Ecto neural progenitor cell (in vitro differentiated cells): ENCODE results near the gene RPSA.
"Not testable (repeated sequence)": the region's sequence is repeated elsewhere in the genome, so short reads cannot be mapped to it uniquely, and the experiment has no call there.

Experiments used
- DNase-seq: peaks from one replicate; pipeline ENCODE4 v3.0.0-alpha.2; 2018; ENCODE audit warnings: low spot score

RPSA gene

DNA sequence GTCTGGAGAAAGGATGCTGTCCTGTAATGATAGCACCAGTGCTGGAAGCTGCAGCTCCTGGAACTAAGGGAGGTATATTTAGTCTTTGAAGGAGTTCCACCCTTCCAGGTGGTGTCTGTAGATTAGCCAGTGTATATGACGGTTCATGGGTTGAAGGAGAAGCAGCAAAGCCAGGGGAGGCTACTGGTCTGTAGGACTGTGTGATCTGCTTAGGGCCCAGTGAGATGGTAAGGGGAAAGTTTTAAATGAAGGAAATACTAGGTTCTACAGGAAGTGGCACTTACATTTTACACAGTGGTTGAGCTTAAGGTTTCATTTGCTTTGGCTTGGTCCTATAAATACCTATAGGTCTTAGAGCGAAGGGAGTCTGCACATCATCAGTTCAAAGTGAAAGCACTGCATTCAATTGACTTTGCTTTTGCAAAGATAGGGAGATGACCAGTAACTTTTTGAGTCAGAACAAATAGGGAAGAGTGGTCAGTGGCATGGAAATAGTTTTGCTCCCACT is 17.7 kb upstream of the RPSA start:
- DNase-seq: no peak

DNA sequence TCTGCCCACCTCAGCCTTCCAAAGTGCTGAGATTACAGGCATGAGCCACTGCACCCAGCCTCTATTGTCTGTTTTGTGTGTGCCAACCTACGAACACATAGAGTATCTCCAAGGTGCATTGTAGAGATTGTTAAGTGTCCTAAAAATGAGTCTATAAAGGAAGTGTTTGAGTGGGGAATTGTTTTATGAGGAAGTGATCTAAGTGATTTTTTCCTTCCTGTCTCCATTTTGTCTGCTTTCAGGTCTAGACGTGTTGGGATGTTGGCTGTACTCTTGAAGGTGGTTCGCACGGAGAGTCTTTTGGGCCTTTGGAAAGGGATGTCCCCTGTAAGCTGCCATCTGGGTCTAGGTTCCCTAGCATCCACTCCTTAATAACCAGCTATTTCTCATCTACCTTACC is 16.3 kb upstream of the RPSA start:
- DNase-seq: no peak

DNA sequence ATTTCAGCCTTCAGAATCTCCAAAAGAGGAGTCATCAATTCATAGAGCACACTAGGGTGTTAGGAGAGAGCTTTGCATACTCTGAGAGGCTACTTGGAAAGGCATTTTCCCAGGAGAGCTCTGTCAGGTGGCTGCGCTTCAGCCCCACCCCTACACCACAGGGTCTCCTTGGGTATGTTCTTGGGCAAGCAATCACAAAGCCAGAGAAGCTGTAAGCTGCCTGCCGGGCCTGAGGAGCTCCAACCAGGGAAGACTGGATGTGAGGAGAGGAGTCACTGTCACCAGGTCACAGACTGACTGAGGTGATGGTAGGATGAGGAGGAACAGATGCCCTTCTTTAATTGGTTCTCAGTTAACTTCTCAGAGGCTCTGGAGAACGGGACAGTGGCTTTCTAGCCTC is 9.8 kb upstream of the RPSA start:
- DNase-seq: no peak

DNA sequence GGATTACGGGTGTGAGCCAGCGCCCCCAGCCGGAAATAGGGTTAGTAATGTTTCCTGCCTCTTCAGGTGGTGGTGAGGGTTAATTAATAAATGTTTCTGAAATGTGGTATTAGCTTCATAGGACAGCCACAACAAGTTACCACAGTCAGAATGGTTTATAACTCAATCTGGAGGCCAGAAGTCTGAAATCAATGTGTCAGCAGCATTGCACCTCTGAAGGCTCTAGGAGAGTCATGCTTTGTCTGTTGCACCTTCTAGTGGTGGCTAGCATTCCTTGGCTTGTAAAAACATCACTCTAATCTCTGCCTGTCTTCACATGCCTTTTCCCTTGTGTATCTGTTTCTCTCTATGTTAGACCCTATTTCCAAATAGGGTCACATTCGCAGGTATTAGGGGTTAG is 7.8 kb upstream of the RPSA start:
- DNase-seq: no peak

DNA sequence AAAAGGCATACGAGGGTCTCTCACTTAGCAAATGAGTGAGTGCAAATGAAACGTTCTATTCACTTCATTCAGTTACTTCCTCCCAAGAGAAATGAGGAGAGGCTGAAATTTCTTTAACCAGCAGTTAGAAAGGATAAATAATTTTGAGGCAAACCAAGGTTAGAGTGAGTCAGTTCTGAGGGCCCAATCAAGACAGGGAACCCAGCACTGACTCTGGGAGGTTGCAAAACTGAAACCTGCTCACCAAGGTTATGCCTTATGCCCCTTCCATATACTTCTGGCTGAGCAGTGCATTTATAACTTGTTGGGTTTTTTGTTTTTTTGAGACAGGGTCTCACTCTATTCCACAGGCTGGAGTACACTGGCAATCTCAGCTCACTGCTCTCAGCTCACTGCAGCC is 4.5 kb upstream of the RPSA start:
- no peak for DNase-seq

DNA sequence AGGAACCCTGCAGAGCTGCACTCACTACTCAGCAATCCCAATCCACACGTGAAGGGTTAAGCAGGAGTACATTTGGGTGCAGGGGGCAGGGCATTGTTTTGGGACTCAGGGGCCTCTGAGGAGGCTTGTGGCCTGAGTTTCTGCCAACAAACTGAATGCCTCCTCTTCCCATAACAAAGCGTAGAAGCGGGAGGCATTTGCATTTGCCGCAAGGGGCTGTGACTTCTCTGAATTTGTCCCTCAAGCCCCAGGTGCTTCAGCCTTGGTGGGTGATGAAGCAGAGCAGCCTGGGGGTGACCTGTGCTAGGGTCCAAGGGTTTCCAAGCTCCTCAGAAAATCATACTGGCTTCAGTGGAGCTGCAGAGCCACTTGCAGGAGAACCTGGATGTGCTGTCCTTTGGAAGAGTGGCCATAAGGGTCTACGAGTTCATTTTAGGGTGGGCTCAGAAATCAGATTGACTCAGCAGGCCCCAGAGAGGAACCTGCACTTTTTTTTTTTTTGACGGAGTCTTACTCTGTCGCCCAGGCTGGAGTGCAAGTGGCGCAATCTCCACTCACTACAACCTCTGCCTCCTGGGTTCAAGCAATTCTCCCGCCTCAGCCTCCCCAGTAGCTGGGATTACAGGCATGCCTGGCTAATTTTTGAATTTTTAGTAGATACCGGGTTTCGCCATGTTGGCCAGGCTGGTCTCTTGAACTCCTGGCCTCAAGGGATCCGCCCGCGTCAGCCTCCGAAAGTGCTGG is 1.4 kb upstream of the RPSA start:
- DNase-seq: no peak

DNA sequence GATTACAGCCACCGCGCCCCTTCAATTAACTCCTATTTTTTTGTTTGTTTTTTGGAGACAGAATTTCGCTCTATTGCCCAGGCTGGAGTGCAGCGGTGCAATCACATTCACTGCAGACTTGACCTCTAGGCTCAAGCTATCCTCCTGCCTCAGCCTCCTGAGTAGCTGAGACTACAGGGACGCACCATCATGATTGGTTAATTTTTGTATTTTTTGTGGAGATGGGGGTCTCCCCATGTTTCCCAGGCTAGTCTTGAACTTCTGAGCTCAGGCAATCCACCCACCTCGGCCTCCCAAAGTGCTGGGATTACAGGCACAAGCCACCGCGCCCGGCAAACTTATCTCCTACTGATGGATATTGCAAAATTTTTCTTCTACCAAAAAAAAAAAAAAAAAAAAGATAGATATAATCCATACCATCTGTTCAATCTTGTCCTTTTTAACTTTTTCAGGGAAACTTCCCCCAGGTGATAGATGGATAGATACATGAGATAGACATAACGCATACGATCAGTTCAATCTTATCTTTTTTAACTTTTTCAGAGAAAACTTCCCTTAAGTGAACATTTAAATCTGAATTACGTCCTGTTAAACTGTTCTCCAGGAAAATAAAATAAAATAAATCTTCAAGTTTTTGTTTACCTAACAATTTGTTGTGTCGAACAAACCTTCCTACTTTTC is 693 bp upstream of the RPSA start:
- no peak for DNase-seq

DNA sequence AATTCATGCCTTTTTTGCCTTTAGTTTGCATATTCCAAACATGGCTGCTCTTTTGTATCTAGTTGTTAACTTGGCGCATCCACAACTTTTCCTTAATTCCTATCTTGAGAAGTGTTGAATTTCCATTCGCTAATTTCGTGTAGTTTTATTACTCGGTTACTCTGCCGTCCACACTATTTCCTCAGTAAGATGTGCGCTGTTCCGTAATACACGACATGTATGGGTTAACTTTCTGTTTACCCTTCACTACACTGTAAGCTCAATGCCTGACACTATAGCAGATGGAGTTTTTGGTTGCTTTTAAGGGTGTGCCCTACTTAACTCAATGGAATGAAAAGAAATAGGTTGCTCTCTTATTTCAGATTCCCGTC is 724 bp downstream of the RPSA start:
- DNase-seq: no peak

DNA sequence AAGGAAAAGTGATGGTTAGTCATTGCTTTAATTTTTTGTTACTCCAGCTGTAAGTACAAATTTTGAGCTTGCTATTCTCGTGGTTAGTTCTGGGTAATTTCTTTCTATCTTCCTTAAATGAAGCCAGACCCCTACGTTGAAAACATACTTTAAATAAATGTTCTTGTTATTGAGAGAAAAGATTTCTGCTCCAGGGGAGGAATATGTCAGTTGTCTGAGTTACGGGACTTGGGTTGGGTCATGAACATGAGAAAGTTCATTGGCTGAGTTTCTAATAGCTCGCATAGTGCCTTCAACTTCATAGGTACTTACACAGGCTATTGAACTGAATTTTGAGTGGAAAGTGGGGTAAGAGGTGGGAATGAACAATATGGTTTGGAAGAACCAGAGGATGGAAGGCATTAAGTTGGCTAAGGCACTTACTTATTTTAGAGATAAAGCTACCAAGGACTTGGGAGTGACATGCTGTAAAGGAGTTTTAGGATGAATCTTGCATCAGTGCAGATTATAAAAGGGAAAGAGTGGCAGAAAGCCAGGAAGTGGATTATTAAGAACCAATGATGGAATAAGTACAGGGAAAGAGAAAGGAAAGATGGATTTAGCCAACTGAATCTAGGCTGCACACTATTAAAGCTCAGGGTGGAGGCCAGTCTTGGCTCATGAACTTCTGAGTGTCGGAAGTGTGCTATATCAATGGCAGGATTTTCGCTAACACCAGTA is 1.4 kb downstream of the RPSA start:
- no peak for DNase-seq

DNA sequence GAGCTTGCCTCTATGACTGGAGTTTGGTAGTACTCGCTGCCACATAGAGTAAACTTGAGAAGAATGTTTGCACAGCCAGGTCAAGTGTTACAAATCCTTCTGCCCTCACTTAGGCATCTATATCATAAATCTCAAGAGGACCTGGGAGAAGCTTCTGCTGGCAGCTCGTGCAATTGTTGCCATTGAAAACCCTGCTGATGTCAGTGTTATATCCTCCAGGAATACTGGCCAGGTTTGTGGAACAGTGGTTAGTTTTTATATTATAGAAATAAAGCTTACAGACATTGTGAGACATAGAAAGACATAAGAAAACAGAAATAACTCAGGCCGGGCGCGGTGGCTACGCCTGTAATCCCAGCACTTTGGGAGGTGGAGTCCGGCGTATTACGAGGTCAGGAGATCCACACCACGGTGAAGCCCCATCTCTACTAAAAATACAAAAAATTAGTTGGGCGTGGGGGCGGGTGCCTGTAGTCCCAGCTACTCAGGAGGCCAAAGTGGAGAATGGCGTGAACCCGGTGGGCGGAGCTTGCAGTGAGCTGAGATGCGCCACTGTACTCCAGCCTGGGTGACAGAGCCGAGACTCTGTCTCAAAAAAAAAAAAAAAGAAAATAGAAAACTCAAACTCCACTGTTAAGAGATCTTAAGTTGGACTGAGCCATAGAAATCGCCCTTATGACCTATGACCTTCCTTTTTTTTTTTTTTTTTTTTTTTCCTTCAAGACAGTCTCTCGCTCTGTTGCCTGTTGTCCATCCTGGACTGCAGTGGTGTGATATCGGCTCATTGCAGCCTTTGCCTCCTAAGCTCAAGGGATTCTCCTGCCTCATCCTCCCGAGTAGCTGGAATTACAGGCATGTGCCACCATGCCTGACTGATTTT is 2.2 kb downstream of the RPSA start:
- DNase-seq: no peak

DNA sequence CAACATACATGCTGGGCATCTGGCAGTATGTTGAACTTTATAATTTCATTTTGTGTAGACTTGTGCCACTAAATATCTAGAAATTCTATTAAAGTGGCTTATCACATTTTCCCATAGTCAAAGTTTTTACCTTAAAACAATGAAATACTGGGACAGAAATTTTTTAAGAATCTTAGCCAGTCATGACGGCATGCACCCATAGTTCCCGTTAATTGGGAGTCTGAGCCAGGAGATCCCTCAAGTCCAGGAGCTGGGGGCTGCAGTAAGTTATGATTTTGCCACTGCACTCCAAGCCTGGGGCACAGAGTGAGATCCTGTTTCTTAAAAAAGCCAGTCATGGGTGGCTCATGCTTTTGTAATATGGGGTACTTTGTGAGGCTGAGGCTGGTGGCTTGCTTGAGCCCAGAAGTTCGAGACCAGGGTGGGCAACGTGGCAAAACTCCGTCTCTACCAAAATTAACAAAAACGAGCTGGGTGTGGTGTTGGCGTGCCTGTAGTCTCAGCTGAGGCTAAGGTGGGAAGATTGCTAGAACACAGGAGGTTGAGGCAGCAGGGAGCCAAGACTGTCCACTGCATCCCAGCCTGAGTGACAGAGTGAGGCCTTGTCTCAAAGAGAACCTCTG is 3.1 kb downstream of the RPSA start:
- DNase-seq: no peak

DNA sequence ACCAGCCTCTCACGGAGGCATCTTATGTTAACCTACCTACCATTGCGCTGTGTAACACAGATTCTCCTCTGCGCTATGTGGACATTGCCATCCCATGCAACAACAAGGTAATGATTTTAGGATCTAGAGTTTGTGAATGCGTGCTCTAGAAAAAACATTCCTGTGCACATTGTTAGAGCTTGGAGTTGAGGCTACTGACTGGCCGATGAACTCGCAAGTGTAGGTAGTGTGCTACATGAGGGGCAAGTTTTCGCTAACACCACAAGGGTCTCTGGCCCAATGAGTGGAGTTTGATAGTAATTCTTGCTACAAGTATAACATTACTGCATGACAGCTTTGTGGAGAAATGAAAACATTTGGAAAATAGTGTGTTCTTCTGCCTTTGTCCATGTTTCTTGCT is 4.4 kb downstream of the RPSA start:
- no peak for DNase-seq

DNA sequence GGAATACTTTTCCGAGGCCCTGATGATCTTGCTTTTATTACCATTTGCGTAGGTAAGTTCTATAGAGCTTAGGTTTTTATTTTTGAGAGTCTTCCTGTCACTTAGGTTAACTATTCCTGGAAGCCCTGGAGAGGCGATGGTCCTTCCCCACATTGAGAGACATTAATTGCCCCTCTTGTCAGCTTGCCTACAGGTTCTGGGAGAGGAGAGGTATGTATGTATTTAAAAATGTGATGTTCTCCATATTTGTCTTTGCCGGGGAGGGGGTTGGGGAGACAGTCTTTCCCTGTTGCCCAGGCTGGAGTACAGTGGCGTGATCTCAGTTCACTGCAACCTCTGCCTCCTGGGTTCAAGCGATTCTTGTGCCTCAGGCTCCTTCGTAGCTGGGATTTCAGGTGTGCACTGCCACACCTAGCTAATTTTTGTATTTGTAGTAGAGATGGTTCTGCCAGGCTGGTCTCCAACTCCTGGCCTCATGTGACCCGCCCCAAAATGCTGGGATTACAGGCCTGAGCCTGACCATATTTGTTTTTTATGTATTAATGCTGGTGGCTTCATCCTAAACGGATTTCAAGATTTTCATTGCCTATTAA is 6.2 kb downstream of the RPSA start:
- DNase-seq: no peak

DNA sequence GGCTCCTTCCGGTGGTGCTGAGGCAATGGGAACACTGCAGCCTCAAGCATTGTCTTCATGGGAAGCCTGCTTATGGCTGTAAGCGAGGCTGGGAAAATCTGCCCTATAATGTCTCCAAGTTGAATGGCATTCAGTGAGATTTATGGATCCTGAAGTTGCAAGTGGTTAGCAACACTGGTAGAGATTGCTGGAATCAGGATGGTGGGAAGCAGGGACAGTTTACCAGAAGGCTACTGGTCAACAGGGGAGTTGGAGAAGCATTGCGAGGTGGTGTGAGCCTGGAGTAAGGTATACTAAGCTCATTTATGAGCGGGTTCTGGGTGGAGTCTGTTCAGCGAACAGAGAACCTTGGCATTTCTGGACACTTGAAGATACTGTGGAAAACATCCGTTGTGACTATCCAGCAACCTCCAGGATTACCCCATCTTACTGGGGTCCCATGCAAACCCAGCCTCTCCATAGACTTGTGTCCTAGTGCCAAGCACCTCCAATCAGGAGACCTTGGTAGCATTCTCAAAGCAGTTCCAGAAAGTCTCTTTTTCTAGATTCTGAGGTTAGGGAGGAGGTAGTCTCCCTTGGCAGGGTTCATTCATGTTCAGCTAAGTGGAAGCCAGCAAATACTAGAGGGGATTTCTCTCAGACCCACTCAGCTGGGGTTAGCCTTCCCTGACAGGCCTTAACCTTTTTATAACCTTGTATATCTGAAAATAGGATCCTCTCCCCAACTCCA is 7.3 kb downstream of the RPSA start:
- no peak for DNase-seq

DNA sequence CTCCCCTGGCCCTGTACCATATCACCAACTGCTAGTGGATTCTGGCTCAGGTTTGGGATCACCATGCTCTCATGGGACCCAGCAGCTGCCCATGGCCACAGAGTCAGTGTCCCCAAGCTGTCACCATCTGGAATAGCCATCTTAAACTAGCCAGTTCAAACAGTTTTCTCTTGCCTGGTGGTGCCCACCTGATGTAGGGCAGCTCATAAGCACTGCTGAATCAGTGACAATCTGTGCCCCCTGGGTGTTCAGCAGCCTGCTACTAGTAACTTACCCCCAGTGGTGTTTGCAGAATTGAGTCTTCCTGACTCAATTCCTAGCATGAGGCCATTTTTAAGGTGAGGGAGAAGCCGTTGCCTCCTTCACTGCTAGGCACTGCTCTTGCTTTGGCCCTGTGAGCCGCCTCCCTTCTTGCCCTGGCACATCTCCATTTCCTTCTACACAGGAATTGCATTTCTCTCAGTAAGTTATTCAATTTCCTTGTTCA is 7.9 kb downstream of the RPSA start:
- DNase-seq: no peak

DNA sequence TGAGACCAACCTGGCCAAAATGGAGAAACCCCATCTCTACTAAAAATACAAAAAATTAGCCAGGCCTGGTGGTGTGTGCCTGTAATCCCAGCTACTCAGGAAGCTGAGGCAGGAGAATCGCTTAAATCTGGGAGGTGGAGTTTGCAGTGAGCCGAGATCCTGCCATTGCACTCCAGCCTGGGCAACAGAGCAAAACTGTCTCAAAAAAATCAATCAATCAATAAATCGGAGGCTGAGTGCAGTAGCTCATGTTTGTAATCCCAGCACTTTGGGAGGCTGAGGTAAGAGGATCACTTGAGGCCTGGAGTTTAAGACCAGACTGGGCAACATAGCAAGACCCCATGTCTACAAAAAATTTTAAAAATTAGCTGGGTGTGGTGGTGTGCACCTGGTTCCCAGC is 8.8 kb downstream of the RPSA start:
- DNase-seq: not testable (repeated sequence)

DNA sequence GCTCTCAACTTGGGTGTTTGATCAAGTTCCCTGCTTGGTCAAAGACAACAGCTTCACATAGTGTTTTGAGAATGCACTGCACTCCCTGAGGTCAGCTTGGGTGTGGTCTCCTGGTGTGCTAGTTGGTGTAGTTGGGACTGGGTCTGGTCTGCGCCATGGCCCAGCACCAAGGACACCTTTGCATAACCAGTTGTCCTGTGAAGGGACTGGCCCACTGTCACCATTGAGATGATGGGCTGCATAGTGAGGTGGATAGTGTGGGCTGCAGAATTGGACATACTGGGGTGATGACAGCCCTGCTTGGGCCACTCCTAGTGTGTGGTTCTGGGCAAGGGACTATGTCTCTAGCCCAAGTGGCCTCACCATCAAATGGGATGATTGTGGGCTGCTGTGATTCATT is 9.5 kb downstream of the RPSA start:
- no peak for DNase-seq

DNA sequence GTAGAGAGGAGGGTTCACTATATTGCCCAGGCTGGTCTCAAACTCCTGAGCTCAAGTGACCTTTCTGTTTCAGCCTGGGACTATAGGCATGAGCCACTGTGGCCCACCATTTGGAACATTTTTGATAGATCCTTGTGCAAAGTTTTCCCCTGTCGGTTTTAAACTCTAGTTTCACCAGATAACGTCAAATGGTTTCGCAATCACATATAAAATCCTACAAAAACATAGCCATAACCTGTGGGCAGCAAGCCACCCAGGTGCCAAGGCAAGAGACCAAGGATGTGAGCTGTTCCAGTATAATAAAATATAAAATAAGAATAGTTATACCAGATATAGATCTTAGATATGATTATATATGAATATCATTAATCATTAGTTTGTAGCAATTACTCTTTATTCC is 10.5 kb downstream of the RPSA start:
- DNase-seq: not testable (repeated sequence)

DNA sequence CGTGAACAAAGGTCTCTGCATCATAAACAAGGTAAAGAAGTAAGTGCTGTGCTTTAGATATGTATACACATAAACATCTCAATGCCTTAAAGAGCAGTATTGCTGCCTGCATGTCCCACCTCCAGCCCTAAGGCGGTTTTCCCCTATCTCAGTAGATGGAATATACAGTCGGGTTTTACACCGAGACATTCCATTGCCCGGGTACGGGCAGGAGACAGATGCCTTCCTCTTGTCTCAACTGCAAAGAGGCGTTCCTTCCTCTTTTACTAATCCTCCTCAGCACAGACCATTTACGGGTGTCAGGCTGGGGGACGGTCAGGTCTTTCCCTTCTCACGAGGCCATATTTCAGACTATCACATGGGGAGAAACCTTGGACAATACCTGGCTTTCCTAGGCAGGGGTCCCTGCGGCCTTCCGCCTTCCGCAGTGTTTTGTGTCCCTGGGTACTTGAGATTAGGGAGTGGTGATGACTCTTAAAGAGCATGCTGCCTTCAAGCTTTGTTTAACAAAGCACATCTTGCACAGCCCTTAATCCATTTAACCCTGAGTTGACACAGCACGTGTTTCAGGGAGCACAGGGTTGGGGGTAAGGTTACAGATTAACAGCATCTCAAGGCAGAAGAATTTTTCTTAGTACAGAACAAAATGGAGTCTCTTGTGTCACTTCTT is 12.2 kb downstream of the RPSA start:
- DNase-seq: not testable (repeated sequence)
